Measurements from ENCODE around the gene SELENOP. TPM values are rescaled to one million over a fixed set of nuclear protein-coding genes. Genes with fewer than 3 reads are reported as not detected.

Gene SELENOP
- total RNA-seq, 1 donor from 2014 or later: not detected

GRCh38 chr5:42812620-42813019, 928 bp upstream of the SELENOP start:
- intact Hi-C loops (cut with micrococcal nuclease): no loop called here
- DNase-seq: peak; percentile 12
- Mint-ChIP-seq H3K4me3 (no peak overlapping the region), H3K4me1 (peaks cover 5% of the 10 kb centered on the region), H3K9me3 (no peaks in the 10 kb centered on the region), H3K36me3 (ENCODE audit: low read depth) (no peaks in the 10 kb centered on the region), H3K27me3 (no peaks in the 10 kb centered on the region), H3K27ac (no peak overlapping the region)

GRCh38 chr5:42810834-42811590, 680 bp downstream of the SELENOP start:
- DNase-seq: no peak
- Mint-ChIP-seq H3K27ac (no peak overlapping the region), H3K36me3 (ENCODE audit: low read depth) (no peaks in the 10 kb centered on the region), H3K9me3 (no peaks in the 10 kb centered on the region), H3K27me3 (no peaks in the 10 kb centered on the region), H3K4me1 (peaks cover 5% of the 10 kb centered on the region), H3K4me3 (no peak overlapping the region)
- intact Hi-C loops (cut with micrococcal nuclease): no loop called here

DNA sequence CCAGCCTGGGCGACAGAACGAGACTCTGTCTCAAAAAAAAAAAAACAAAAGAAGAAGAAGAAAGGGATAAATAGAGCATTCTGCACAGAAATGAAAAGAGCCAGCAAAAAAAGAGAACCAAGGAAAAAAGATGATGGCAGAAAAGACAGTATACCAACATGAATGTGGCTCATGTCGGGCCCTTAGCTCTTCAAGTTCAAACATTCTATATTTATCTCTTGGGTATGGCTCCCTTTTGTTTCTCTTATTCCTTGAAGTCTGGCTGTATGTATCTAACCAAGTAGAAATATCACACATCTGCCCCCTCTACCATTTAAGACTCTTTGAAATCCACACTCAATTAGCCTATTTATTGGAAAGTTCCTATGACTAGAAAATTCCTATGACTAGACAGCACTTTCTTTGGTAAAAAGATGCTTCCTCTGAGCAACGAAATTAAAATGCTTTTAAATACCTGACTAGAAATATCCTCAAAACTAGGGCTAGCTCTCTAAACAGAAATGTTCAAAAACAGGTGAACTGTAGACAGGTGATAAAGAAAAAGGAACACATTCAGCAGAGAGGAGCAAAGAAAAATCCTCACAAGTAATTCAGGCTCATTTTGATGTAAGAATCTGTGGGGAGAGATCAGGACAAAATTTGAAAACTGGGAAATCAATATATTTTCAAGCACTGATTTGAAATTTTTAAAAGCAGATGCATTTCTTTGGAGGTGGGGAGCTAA, 2.6 kb downstream of the SELENOP start:
- Mint-ChIP-seq H3K4me3 (no peak overlapping the region), H3K9me3 (no peaks in the 10 kb centered on the region), H3K27ac (no peak overlapping the region), H3K4me1 (peaks cover 5% of the 10 kb centered on the region), H3K27me3 (no peaks in the 10 kb centered on the region), H3K36me3 (ENCODE audit: low read depth) (no peaks in the 10 kb centered on the region)
- DNase-seq: no peak
- intact Hi-C loops (cut with micrococcal nuclease): no loop called here

- Mint-ChIP-seq H3K27me3 (no peaks in the 10 kb centered on the region), H3K36me3 (ENCODE audit: low read depth) (no peaks in the 10 kb centered on the region), H3K4me1 (peaks cover 5% of the 10 kb centered on the region), H3K4me3 (no peak overlapping the region), H3K27ac (no peak overlapping the region), H3K9me3 (no peaks in the 10 kb centered on the region)
- DNase-seq: no peak
- intact Hi-C loops (cut with micrococcal nuclease): no loop called here
Measured at GRCh38 chr5:42807722-42808447, 3.8 kb downstream of the SELENOP start.

DNA sequence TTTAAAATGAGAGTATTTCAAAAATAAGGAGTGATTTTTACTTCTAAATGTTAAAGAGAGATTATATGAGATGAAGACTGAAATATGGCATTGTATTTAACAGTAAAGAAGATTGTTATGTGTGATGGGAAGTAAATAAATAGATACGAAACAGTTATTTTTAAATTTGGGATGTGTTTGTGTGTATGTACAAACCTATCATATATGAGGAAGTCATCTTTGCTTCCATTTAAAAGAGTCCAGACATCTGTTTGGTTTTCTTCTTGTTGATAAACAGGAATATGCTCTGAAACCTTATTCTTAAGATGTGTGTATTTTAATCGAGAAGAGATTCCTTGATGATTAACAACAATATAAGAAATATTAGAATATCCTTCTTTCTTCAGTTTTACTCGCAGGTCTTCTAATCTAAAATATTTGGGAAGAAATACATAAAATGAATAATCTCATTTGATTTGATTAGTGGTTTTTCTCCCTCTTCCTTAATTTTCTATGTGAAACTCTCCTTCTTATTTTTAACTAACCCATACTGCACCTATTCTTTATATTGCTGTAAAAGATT, 4.9 kb downstream of the SELENOP start:
- H3K27ac Mint-ChIP-seq: no peak overlapping the region
- peaks cover 3% of the 10 kb centered on the region for H3K4me1 Mint-ChIP-seq
- no peak overlapping the region for H3K4me3 Mint-ChIP-seq
- no peaks in the 10 kb centered on the region for H3K9me3 Mint-ChIP-seq
- no peaks in the 10 kb centered on the region for H3K36me3 Mint-ChIP-seq (ENCODE audit: low read depth)
- DNase-seq: no peak
- no peaks in the 10 kb centered on the region for H3K27me3 Mint-ChIP-seq
- intact Hi-C loops (cut with micrococcal nuclease): no loop called here

GRCh38 chr5:42806004-42806700, 5.5 kb downstream of the SELENOP start:
- no peak overlapping the region for H3K27ac Mint-ChIP-seq
- intact Hi-C loops (cut with micrococcal nuclease): no loop called here
- no peak for DNase-seq
- H3K9me3 Mint-ChIP-seq: no peaks in the 10 kb centered on the region
- H3K4me1 Mint-ChIP-seq: no peaks in the 10 kb centered on the region
- H3K27me3 Mint-ChIP-seq: no peaks in the 10 kb centered on the region
- no peak overlapping the region for H3K4me3 Mint-ChIP-seq
- no peaks in the 10 kb centered on the region for H3K36me3 Mint-ChIP-seq (ENCODE audit: low read depth)

DNA sequence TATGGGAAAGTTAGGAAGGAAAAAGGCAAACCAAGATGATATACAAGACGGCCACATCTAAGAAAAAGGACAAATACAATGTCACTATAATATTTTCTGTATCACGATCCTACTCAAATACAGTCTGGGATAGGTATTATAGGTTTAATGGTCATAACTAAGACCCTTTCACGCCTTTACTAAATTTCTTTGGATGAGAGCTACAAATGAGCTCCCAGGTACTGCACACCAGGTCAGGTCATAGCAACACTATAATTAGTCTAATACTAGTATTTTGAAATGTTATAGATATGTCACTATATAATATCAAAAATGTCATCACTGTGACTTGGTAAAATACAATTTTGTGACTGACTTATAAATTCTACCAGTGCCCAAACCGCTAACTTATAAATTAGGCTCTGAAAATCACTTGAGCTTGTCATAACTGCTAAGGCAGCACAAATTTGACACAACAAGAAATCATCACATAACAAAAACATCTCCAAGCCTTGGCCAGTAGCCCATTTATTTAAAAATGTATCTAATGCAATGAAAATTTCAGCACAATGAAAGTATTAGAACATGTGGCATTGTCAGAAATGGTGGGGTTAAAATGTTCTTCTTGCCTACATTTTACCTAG, 6.9 kb downstream of the SELENOP start:
- no peak for DNase-seq
- Mint-ChIP-seq H3K27ac (no peak overlapping the region), H3K4me3 (no peak overlapping the region), H3K27me3 (no peaks in the 10 kb centered on the region), H3K9me3 (no peaks in the 10 kb centered on the region), H3K4me1 (no peaks in the 10 kb centered on the region), H3K36me3 (ENCODE audit: low read depth) (no peaks in the 10 kb centered on the region)
- intact Hi-C loops (cut with micrococcal nuclease): no loop called here

- intact Hi-C loops (cut with micrococcal nuclease): no loop called here
Measured at GRCh38 chr5:42801516-42802166, 10.1 kb downstream of the SELENOP start.

DNA sequence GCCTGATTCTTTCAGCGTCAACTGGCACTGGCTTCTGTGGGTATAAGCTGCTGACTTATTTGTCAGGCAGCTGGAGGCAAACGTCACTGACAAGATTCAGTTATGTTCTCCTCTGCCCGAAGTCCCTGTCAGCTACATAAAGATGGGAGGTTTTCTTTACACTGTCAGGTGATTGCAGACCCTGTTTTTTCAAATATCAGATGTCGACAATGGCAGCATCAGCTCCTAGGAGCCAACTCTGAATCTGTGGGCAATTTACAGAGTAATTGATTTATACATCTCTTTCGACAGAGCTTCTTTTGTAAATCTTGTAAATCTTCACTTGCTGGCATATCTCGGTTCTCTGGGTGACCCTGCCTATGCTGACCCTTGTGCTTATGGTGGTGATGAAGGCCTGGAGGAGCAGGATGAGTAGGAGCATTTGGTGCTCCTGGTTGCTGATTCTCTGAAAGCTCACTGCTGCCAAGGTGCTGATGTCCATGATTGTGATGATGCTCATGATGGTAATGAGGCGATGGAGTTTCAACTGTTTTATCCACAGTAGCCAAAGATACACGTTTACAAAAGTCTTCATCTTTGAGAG, 10.9 kb downstream of the SELENOP start:
- no peak overlapping the region for H3K27ac Mint-ChIP-seq
- H3K9me3 Mint-ChIP-seq: peaks cover 3% of the 10 kb centered on the region
- peaks cover 2% of the 10 kb centered on the region for H3K36me3 Mint-ChIP-seq (ENCODE audit: low read depth)
- H3K4me3 Mint-ChIP-seq: no peak overlapping the region
- H3K27me3 Mint-ChIP-seq: no peaks in the 10 kb centered on the region
- intact Hi-C loops (cut with micrococcal nuclease): no loop called here
- no peak for DNase-seq
- no peaks in the 10 kb centered on the region for H3K4me1 Mint-ChIP-seq

More at GRCh38 chr5:42801516-42802166, 10.1 kb downstream of the SELENOP start:
- no peak overlapping the region for H3K27ac Mint-ChIP-seq
- no peaks in the 10 kb centered on the region for H3K27me3 Mint-ChIP-seq
- no peak for DNase-seq
- H3K9me3 Mint-ChIP-seq: peaks cover 3% of the 10 kb centered on the region
- no peak overlapping the region for H3K4me3 Mint-ChIP-seq
- no peaks in the 10 kb centered on the region for H3K4me1 Mint-ChIP-seq
- H3K36me3 Mint-ChIP-seq (ENCODE audit: low read depth): peaks cover 2% of the 10 kb centered on the region

DNA sequence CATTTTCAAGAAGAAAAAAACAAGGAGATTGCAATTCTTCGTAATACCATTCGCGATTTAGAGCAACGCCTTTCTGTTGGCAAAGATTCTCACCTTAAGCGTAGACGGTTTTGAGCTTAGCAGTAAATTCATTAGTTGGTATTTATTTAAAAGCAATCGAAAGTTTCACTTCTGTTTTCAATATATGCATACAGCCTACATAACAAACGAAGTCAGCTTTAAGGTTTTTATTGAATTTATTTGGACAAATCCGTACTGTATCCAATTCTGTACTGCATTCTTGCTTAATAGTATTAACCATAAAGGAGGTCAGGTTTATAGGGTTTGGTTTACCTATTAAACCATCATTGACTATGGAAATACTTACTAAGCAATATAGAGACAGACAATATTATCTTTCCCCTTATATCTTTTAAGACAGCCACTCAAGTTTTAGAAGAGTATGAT, 12.0 kb downstream of the SELENOP start:
- no peak for DNase-seq
- H3K27ac Mint-ChIP-seq: no peak overlapping the region
- no peak overlapping the region for H3K4me3 Mint-ChIP-seq
- intact Hi-C loops (cut with micrococcal nuclease): no loop called here
- no peaks in the 10 kb centered on the region for H3K4me1 Mint-ChIP-seq
- no peaks in the 10 kb centered on the region for H3K27me3 Mint-ChIP-seq
- H3K36me3 Mint-ChIP-seq (ENCODE audit: low read depth): peaks cover 2% of the 10 kb centered on the region
- peaks cover 3% of the 10 kb centered on the region for H3K9me3 Mint-ChIP-seq

GRCh38 chr5:42799241-42799608, 12.5 kb downstream of the SELENOP start:
- H3K27me3 Mint-ChIP-seq: no peaks in the 10 kb centered on the region
- intact Hi-C loops (cut with micrococcal nuclease): no loop called here
- H3K4me1 Mint-ChIP-seq: no peaks in the 10 kb centered on the region
- H3K9me3 Mint-ChIP-seq: peaks cover 3% of the 10 kb centered on the region
- no peak overlapping the region for H3K27ac Mint-ChIP-seq
- peaks cover 2% of the 10 kb centered on the region for H3K36me3 Mint-ChIP-seq (ENCODE audit: low read depth)
- no peak overlapping the region for H3K4me3 Mint-ChIP-seq
- DNase-seq: no peak

- H3K4me3 Mint-ChIP-seq: no peak overlapping the region
- H3K27ac Mint-ChIP-seq: no peak overlapping the region
- H3K36me3 Mint-ChIP-seq (ENCODE audit: low read depth): peaks cover 2% of the 10 kb centered on the region
- DNase-seq: no peak
- H3K4me1 Mint-ChIP-seq: no peaks in the 10 kb centered on the region
- peaks cover 3% of the 10 kb centered on the region for H3K9me3 Mint-ChIP-seq
- intact Hi-C loops (cut with micrococcal nuclease): no loop called here
- no peaks in the 10 kb centered on the region for H3K27me3 Mint-ChIP-seq
Measured at GRCh38 chr5:42798284-42799240, 13.1 kb downstream of the SELENOP start.
